ENCODE measurements around the gene PNMT. TPM values are rescaled to one million over a fixed set of nuclear protein-coding genes. Genes with fewer than 3 reads are reported as not detected.

Gene PNMT
- total and polyA plus RNA-seq, 2 donors (not counting 3 experiments of a cell fraction or from before 2014, with no cell fraction given) = 0.11 TPM; not detected in 1

DNA sequence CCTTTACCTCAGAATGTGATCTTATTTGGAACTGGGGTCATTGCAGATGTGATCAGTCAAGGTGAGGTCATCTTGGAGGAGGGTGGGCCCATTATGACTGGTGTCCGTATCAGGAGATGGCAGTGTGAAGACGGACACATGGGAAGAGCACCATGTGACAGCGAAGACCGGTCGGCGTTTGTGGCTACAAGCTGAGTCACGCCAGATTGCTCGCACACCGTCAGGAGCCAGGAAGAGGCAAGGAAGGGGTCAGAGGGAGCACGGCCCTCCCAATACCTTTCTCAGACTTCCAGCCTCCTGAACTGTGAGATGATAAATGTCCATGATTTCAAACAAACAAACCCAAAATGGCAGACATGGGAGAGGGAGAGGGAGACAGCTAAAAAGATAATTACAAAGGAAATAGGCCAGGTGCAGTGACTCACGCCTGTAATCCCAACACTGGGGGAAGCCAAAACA lies 18.1 kb upstream of the PNMT start:
- Histone ChIP-seq H3K9me3 (replicated peaks; ENCODE audit: control insufficient read depth, insufficient read depth, low read length) (no peaks in the 10 kb centered on the region), H4K20me1 (replicated peaks; ENCODE audit: control insufficient read depth, extremely low read depth, insufficient read depth, low read length) (no peaks in the 10 kb centered on the region), H3K9me1 (replicated peaks; ENCODE audit: control insufficient read depth, extremely low read depth, insufficient read depth, low read length) (no peaks in the 10 kb centered on the region), H2AFZ (ENCODE audit: low read depth, low read length) (no peak overlapping the region), H3K79me2 (ENCODE audit: control insufficient read depth, insufficient read depth, low read length) (peaks cover under 1% of the 10 kb centered on the region), H3K27me3 (ENCODE audit: control insufficient read depth in 2 of 2, insufficient read depth in 2 of 2, low read length in 2 of 2) (no peaks in the 10 kb centered on the region), H3K4me3 (replicated peaks in 1 of 3; ENCODE audit: insufficient read depth in 1 of 3, low read depth in 1 of 3, low read length in 3 of 3) (no peak overlapping the region), H3K9ac (replicated peaks; ENCODE audit: extremely low read depth, insufficient read depth, low read length) (no peak overlapping the region), H3K27ac (ENCODE audit: insufficient read depth, low read depth, low read length) (no peak overlapping the region), H3K4me2 (ENCODE audit: insufficient read depth, low read length) (no peak overlapping the region), H3K4me1 (ENCODE audit: control insufficient read depth, extremely low read depth, insufficient read depth, low read length) (no peaks in the 10 kb centered on the region), H3K36me3 (ENCODE audit: control insufficient read depth in 2 of 2, extremely low read depth in 1 of 2, insufficient read depth in 2 of 2, low read length in 2 of 2) (no peaks in the 10 kb centered on the region)
- dilution Hi-C loops (cut with MboI; ENCODE audit: extremely low pct_ligation_motif_present, low sequenced_read_pairs) (no loop called here), intact Hi-C loops (cut with micrococcal nuclease) (no loop called here)
- FAIRE-seq (no peak), DNase-seq (ENCODE audit: low read depth, low spot score) (no peak)
- ChIA-PET CTCF (interaction anchor here (0.6 to 9.3 kb wide), 6 partner anchors 10 to 30 kb away, joined by 3 to 114 read pairs (median 35); partner anchors contain the start of gene PNMT), POLR2A (no interaction called here)
- BruUV-seq (replicated peaks) = no TSS peak
- TF ChIP-seq, protein P1, sequence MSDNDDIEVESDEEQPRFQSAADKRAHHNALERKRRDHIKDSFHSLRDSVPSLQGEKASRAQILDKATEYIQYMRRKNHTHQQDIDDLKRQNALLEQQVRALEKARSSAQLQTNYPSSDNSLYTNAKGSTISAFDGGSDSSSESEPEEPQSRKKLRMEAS (IDR thresholded peaks at IDR 0.05; ENCODE audit: insufficient read depth, insufficient read length) = no peak
- TF ChIP-seq, protein P2, sequence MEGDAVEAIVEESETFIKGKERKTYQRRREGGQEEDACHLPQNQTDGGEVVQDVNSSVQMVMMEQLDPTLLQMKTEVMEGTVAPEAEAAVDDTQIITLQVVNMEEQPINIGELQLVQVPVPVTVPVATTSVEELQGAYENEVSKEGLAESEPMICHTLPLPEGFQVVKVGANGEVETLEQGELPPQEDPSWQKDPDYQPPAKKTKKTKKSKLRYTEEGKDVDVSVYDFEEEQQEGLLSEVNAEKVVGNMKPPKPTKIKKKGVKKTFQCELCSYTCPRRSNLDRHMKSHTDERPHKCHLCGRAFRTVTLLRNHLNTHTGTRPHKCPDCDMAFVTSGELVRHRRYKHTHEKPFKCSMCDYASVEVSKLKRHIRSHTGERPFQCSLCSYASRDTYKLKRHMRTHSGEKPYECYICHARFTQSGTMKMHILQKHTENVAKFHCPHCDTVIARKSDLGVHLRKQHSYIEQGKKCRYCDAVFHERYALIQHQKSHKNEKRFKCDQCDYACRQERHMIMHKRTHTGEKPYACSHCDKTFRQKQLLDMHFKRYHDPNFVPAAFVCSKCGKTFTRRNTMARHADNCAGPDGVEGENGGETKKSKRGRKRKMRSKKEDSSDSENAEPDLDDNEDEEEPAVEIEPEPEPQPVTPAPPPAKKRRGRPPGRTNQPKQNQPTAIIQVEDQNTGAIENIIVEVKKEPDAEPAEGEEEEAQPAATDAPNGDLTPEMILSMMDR (IDR thresholded peaks at IDR 0.05; ENCODE audit: extremely low read depth in 1 of 2, insufficient read depth in 1 of 2, low read depth in 1 of 2, low read length in 2 of 2) = no peak
- no peak for TF ChIP-seq JUN (IDR thresholded peaks at IDR 0.05; ENCODE audit: borderline replicate concordance, insufficient read depth, insufficient read length, low read depth)
- TF ChIP-seq POLR2AphosphoS5 (IDR thresholded peaks at IDR 0.05; ENCODE audit: insufficient read depth, low read depth, low read length) = no peak
- TF ChIP-seq POLR2A (IDR thresholded peaks at IDR 0.05; ENCODE audit: low read depth, low read length) = no peak
- TF ChIP-seq MYC (IDR thresholded peaks at IDR 0.05; ENCODE audit: low read depth, low read length) = no peak
- no peak for TF ChIP-seq FOS (IDR thresholded peaks at IDR 0.05; ENCODE audit: borderline replicate concordance, insufficient read depth, low read length)
- no peak for TF ChIP-seq GATA2 (IDR thresholded peaks at IDR 0.05; ENCODE audit: insufficient read depth, insufficient read length, low read depth, low read length)
- TF ChIP-seq EZH2 (IDR thresholded peaks at IDR 0.05; ENCODE audit: borderline replicate concordance, low read depth, low read length, severe bottlenecking) = no peak

Data from endothelial cell of umbilical vein (primary cell).